Astrocyte (in vitro differentiated cells and primary cell): ENCODE measurements around the gene RHBDL3. TPM values are rescaled to one million over a fixed set of nuclear protein-coding genes. Genes with fewer than 3 reads are reported as not detected.

ENCODE experiments used
- DNase-seq: peaks from one replicate; pipeline ENCODE4 v3.0.0-alpha.2; 2010; ENCODE audit warnings: low read depth
- FAIRE-seq: peaks from 2 replicates; lab custom pipeline; 2011; peaks lifted over from hg19 to GRCh38; lab: Jason Lieb, UNC
- H2AFZ ChIP-seq: 2 replicates; pipeline ENCODE4 v1.6.0; 2012; ENCODE audit warnings: low read depth, low read length, inconsistent platforms
- H3K27ac ChIP-seq: 2 replicates; pipeline ENCODE4 v1.5.1; 2011; ENCODE audit warnings: low read depth, low read length, inconsistent platforms
- H3K27me3 ChIP-seq: 2 replicates; pipeline ENCODE4 v1.6.0; 2011; ENCODE audit warnings: low read length, inconsistent platforms; ENCODE audit not compliant: insufficient read depth
- H3K36me3 ChIP-seq: 2 replicates; pipeline ENCODE4 v1.5.1; 2011; ENCODE audit warnings: low read length, inconsistent platforms; ENCODE audit not compliant: insufficient read depth
- H3K4me1 ChIP-seq: 2 replicates; pipeline ENCODE4 v1.5.1; 2011; ENCODE audit warnings: low read length, inconsistent platforms; ENCODE audit not compliant: insufficient read depth
- H3K4me2 ChIP-seq: 2 replicates; pipeline ENCODE4 v1.6.0; 2012; ENCODE audit warnings: low read length, inconsistent platforms
- H3K4me3 ChIP-seq: 2 replicates; pipeline ENCODE4 v1.5.1; 2011; ENCODE audit warnings: low read depth, mild to moderate bottlenecking, low read length, inconsistent platforms; ENCODE audit not compliant: insufficient read depth
- H3K79me2 ChIP-seq: 2 replicates; pipeline ENCODE4 v1.6.0; 2012; ENCODE audit warnings: mild to moderate bottlenecking, low read length, inconsistent platforms; ENCODE audit not compliant: insufficient read depth
- H3K9ac ChIP-seq: 2 replicates; pipeline ENCODE4 v1.6.0; 2012; ENCODE audit warnings: mild to moderate bottlenecking, low read length, inconsistent platforms
- H3K9me3 ChIP-seq: 2 replicates; pipeline ENCODE4 v1.5.1; 2012; ENCODE audit warnings: low read depth, mild to moderate bottlenecking, low read length, inconsistent platforms; ENCODE audit not compliant: insufficient read depth
- H4K20me1 ChIP-seq: 2 replicates; pipeline ENCODE4 v1.6.0; 2012; ENCODE audit warnings: low read length, inconsistent platforms; ENCODE audit not compliant: insufficient read depth
- H3K27ac Mint-ChIP-seq: one replicate; pipeline ENCODE4 v1.8.0; 2021; ENCODE audit warnings: mild to moderate bottlenecking, mixed read lengths; ENCODE audit not compliant: unreplicated experiment
- H3K27me3 Mint-ChIP-seq: one replicate; pipeline ENCODE4 v1.8.0; 2021; ENCODE audit warnings: low read depth, mixed read lengths; ENCODE audit not compliant: unreplicated experiment
- H3K36me3 Mint-ChIP-seq: one replicate; pipeline ENCODE4 v1.8.0; 2021; ENCODE audit warnings: low read depth, mixed read lengths; ENCODE audit not compliant: unreplicated experiment
- H3K4me1 Mint-ChIP-seq: one replicate; pipeline ENCODE4 v1.8.0; 2021; ENCODE audit warnings: low read depth, mixed read lengths; ENCODE audit not compliant: unreplicated experiment
- H3K4me3 Mint-ChIP-seq: one replicate; pipeline ENCODE4 v1.8.0; 2021; ENCODE audit warnings: mild to moderate bottlenecking, moderate library complexity, mixed read lengths; ENCODE audit not compliant: unreplicated experiment
- H3K9me3 Mint-ChIP-seq: one replicate; pipeline ENCODE4 v1.8.0; 2021; ENCODE audit warnings: mild to moderate bottlenecking, mixed read lengths; ENCODE audit not compliant: unreplicated experiment
- EZH2 ChIP-seq: IDR thresholded peaks from 2 replicates; pipeline ENCODE4 v1.6.1; 2012; ENCODE audit warnings: mild to moderate bottlenecking, low read length, inconsistent platforms; ENCODE audit not compliant: insufficient read depth
- total RNA-seq: library from RNA; stranded (reverse); gene quantifications from 2 replicates; pipeline ENCODE4 v1.2.1, GENCODE V29; 2021
- TF ChIP-seq, protein P1 (sequence below): IDR thresholded peaks from 2 replicates; pipeline ENCODE4 v1.5.1; 2011; ENCODE audit warnings: low read depth, mild to moderate bottlenecking, inconsistent platforms, low read length, moderate library complexity; ENCODE audit not compliant: insufficient read depth

Gene RHBDL3
- total RNA-seq, 1 donor from 2014 or later: 1.4 TPM

DNA sequence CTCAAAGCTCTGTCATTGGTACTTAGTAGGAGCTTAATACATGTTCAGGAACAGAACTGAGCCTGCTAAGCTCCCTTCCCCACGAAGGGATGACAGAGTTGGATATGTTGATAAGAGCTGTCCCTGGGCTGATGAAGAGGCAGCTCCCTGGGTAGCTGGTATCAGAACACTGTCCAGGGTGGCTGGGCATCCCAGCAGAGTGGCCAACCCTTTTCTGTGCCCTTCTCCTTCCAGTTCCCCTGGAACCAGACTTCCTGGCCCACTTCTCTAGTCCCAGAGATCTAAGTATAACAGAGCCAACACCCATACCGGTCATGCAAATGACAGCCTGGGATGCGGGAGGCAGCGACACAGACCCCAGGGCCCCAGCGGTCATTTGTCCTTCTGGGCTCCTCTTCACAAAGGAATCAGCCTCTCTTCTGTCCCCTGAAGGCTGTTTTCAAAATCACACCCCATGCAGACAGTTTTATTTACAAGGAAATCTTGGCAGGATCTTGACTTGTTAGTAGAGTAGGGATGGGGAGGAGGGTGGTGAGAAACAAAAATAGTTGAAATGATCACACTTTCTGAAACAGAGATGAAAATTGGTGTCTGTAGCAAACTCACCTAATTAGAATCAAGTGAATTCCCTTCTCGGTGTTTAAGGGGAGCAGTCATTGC is 1.4 kb upstream of the RHBDL3 start:
- no peak overlapping the region for H2AFZ ChIP-seq
- no peak overlapping the region for H3K9ac ChIP-seq
- TF ChIP-seq EZH2: peak; percentile 29
- TF ChIP-seq, protein P1, sequence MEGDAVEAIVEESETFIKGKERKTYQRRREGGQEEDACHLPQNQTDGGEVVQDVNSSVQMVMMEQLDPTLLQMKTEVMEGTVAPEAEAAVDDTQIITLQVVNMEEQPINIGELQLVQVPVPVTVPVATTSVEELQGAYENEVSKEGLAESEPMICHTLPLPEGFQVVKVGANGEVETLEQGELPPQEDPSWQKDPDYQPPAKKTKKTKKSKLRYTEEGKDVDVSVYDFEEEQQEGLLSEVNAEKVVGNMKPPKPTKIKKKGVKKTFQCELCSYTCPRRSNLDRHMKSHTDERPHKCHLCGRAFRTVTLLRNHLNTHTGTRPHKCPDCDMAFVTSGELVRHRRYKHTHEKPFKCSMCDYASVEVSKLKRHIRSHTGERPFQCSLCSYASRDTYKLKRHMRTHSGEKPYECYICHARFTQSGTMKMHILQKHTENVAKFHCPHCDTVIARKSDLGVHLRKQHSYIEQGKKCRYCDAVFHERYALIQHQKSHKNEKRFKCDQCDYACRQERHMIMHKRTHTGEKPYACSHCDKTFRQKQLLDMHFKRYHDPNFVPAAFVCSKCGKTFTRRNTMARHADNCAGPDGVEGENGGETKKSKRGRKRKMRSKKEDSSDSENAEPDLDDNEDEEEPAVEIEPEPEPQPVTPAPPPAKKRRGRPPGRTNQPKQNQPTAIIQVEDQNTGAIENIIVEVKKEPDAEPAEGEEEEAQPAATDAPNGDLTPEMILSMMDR: no peak
- H3K4me2 ChIP-seq: no peak overlapping the region
- no peaks in the 10 kb centered on the region for H3K79me2 ChIP-seq
- H3K36me3 Mint-ChIP-seq: no peaks in the 10 kb centered on the region
- DNase-seq: no peak
- peak overlapping the region; percentile 73 for H3K4me3 Mint-ChIP-seq
- H3K27ac Mint-ChIP-seq: no peak overlapping the region
- peaks cover 18% of the 10 kb centered on the region for H3K4me1 ChIP-seq
- peaks cover 38% of the 10 kb centered on the region for H3K4me1 Mint-ChIP-seq
- H3K36me3 ChIP-seq: no peaks in the 10 kb centered on the region
- no peak overlapping the region for H3K27ac ChIP-seq
- peaks cover 2% of the 10 kb centered on the region for H3K9me3 Mint-ChIP-seq
- H4K20me1 ChIP-seq: peaks cover 20% of the 10 kb centered on the region
- FAIRE-seq: no peak
- peaks cover 50% of the 10 kb centered on the region for H3K27me3 ChIP-seq
- peaks cover 51% of the 10 kb centered on the region for H3K27me3 Mint-ChIP-seq
- H3K4me3 ChIP-seq: no peak overlapping the region
- H3K9me3 ChIP-seq: no peaks in the 10 kb centered on the region

DNA sequence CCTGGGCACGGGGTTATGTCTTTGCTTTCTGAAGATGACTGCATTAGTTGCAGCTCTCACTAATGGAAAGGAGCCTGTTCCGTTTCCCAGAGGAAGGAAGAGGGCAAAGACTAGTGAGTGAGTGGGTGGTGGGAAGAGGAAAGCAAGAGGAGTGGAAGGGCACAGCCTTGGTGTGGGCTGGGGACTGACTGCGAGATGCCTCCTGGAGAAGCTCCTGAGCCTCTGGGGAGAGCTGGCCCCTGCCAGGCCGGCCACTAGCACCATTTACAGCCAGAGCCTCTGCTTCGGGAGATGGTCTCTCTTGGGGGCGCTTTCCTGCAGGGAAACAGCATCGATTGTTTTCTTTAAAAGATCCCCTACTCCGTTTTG is 825 bp upstream of the RHBDL3 start:
- H3K9me3 Mint-ChIP-seq: peaks cover 2% of the 10 kb centered on the region
- H3K36me3 Mint-ChIP-seq: no peaks in the 10 kb centered on the region
- H3K4me3 Mint-ChIP-seq: peak overlapping the region; percentile 83
- Histone ChIP-seq H3K79me2 (no peaks in the 10 kb centered on the region), H3K4me2 (peak overlapping the region; percentile 81), H3K4me1 (peaks cover 13% of the 10 kb centered on the region), H2AFZ (no peak overlapping the region), H3K27me3 (peaks cover 55% of the 10 kb centered on the region), H3K9me3 (no peaks in the 10 kb centered on the region), H4K20me1 (peaks cover 20% of the 10 kb centered on the region), H3K36me3 (no peaks in the 10 kb centered on the region), H3K4me3 (no peak overlapping the region), H3K9ac (no peak overlapping the region), H3K27ac (no peak overlapping the region)
- no peak for TF ChIP-seq EZH2
- TF ChIP-seq, protein P1: no peak
- no peak for FAIRE-seq
- peaks cover 56% of the 10 kb centered on the region for H3K27me3 Mint-ChIP-seq
- H3K4me1 Mint-ChIP-seq: peaks cover 32% of the 10 kb centered on the region
- no peak for DNase-seq
- H3K27ac Mint-ChIP-seq: no peak overlapping the region

DNA sequence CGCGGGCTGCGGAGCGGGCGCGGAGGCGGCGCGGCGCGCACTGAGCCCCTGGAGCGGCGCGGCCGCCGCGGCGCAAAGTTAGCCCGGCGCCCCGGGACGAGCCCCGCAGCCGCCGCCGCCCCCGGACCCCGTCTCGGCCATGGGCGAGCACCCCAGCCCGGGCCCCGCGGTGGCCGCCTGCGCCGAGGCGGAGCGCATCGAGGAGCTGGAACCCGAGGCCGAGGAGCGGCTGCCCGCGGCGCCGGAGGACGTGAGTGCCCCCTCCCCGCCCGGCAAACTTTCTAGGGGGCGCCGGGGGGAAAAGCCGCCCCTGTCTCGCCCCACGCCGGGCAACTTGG is 388 bp downstream of the RHBDL3 start:
- H3K36me3 ChIP-seq: no peaks in the 10 kb centered on the region
- peaks cover 12% of the 10 kb centered on the region for H3K4me1 ChIP-seq
- no peaks in the 10 kb centered on the region for H3K79me2 ChIP-seq
- FAIRE-seq: no peak
- Mint-ChIP-seq H3K36me3 (no peaks in the 10 kb centered on the region), H3K4me1 (peaks cover 25% of the 10 kb centered on the region), H3K4me3 (no peak overlapping the region), H3K27me3 (peaks cover 56% of the 10 kb centered on the region), H3K27ac (no peak overlapping the region), H3K9me3 (peaks cover 2% of the 10 kb centered on the region)
- peaks cover 20% of the 10 kb centered on the region for H4K20me1 ChIP-seq
- no peaks in the 10 kb centered on the region for H3K9me3 ChIP-seq
- peak overlapping the region; percentile 41 for H2AFZ ChIP-seq
- peak overlapping the region; percentile 81 for H3K4me2 ChIP-seq
- DNase-seq: no peak
- no peak overlapping the region for H3K27ac ChIP-seq
- peaks cover 63% of the 10 kb centered on the region for H3K27me3 ChIP-seq
- no peak overlapping the region for H3K9ac ChIP-seq
- no peak for TF ChIP-seq EZH2
- TF ChIP-seq, protein P1: no peak
- peak overlapping the region; percentile 37 for H3K4me3 ChIP-seq
